GM18870 (cell line): ENCODE results near the gene CELA3A.
"Not testable (repeated sequence)": the region's sequence is repeated elsewhere in the genome, so short reads cannot be mapped to it uniquely, and the experiment has no call there.

Experiments
- ATAC-seq: cut with Tn5 transposase; IDR thresholded peaks from one replicate; pipeline ENCODE4 v1.9.1; 2021; ENCODE audit warnings: moderate library complexity; ENCODE audit not compliant: unreplicated experiment

CELA3A gene

GRCh38 chr1:22014575-22015206 lies 13.2 kb downstream of the CELA3A start:
- ATAC-seq: not testable (repeated sequence)

- ATAC-seq: peak; percentile 45
Observed at GRCh38 chr1:22018583-22019559, 17.4 kb downstream of the CELA3A start.

DNA sequence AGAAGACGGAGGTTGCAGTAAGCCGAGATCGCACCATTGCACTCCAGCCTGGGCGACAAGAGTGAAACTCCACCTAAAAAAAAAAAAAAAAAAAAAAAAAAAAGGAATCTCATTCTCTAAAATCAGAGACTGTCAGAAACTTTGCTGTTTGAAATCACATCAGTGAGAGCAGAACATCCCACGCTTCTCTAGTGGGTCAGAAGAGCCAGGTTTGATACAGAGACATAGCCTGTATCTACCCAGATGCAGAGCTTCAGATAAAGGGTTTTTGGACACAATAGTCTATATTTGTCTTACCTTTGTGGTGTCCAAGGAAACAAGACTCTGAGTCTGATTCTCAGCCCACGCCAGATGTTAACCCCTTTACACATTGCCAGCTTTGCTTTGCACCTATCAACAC lies 19.6 kb downstream of the CELA3A start:
- no peak for ATAC-seq

- ATAC-seq: peak; percentile 30
Observed at GRCh38 chr1:22024485-22025367, 23.3 kb downstream of the CELA3A start.

DNA sequence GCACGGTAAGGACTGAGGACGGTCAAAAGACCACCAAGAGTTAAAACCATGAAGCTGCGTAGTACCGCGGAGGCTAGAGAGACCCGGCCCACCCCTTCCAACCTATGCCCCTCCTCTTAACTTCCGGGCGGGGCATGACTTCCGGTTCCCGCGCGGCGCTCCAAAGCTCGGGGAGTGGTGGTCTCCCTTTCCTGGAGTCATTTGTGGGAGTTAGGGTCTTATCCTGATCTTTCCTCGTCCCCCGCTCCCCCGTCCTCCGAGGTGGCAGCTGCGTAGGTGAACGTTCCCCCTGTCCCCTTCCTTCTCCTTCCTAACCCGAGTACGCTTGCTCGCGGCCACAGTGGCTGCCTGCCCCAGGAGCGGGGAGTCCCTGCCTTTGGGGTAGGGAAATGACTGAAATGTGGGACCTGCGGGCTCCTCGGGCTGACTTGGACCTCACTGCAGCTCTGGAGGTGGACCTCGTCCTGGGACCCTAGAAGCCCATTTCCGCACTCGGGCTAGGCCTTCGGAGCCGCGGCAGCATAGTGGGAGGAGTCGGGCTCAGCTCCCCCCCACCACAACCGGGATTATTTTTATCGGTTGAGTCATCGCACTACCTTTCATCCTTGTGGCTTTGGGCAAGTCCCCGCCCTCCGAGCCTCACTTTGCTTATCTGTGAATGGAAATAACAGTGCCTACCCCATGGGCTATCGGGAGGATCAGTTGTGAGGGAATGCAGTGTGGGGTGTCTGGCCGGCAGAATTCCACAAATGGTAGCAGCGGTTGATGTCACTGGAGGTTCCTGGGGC lies 24.1 kb downstream of the CELA3A start:
- ATAC-seq: peak; percentile 57

DNA sequence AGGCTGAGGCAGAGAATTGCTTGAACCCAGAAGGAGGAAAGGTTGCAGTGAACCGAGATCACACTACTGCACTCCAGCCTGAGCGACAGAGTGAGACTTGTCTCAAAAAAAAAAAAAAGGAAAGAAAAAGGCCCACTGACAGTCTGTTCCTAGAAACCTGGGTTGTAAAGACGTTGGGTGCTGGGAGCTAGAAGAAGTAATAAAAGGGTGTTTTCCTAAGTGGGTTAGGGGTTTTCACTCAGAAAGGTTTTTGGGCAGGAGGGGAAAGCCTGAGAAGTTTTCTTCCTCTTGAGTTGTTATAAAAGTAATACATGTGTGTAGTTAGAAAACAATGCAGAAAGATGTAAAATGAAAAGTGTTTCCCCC lies 25.4 kb downstream of the CELA3A start:
- no peak for ATAC-seq

DNA sequence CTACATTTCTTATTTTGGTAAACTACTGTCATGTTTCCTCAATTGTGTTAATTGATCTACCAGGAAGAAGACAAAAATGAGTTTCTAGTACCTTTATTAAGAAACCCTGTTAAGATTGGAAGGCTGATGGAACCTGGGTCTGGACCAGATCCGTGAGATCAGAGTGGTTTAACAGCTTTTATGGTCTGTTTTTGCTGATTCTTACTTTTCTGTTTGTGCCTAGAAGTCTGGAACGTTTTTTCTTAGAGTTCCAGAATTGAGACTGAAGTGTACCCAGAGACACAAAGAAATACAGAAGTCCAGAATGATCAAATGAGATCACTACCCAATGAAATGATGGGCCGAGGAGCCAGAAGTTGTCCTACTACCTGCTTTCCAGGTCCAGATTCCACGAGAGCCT lies 28.6 kb downstream of the CELA3A start:
- ATAC-seq: no peak

DNA sequence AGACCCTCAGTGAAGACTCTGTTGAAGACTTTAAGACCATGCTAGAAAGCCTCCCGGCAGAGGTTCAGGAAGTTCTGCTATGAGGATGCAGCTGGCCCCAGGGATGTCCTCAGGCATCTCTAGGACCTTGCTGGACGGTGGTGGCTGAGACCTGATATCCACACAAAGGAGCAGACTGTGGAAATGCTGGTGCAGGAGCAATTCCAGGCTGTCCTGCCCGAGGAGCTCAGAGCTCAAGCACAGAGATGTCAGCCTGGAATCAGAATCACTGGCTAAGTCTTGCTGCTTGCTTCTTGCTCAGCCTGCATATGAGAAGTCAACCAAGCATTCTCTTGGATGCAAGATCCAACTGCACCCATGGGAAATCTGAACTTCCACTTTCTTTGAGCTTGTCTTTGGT lies 29.0 kb downstream of the CELA3A start:
- no peak for ATAC-seq

DNA sequence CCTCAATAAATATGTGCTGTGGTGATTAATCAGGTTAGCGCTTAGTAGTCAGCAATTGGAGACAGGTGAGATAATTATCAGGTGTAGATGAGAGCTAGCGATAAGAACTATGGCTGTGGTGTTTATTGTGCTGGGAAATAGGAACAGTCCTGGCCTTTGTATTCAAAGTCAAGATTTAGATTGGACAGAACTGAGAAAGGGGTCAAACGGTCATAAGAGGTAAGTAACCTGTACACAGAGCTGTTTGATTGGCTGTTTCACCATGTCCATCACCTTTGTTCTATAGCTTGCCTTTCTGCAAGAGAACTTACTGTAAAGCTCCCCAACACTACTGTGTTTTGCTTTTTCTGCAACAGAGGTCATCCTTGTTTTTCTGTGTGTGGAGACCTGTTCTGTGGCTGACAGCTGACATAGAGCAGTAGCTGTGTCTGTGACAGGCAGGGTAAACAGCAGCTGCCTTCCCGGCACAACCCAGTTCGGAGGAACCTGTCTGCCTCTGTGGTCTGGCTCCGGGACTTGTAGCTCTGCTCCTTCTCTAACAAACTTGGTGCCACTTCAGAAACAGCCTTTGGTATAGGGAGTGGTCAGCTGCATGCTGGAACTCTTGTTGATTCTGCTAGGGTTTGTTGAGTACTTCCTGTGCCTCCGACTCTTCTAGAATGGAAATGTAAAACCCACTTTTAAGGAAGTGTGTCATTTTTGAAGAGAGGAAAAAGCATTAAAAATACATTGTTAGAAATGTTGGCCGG lies 29.9 kb downstream of the CELA3A start:
- no peak for ATAC-seq

- ATAC-seq: not testable (repeated sequence)
Observed at GRCh38 chr1:22034834-22035233, 33.4 kb downstream of the CELA3A start.

DNA sequence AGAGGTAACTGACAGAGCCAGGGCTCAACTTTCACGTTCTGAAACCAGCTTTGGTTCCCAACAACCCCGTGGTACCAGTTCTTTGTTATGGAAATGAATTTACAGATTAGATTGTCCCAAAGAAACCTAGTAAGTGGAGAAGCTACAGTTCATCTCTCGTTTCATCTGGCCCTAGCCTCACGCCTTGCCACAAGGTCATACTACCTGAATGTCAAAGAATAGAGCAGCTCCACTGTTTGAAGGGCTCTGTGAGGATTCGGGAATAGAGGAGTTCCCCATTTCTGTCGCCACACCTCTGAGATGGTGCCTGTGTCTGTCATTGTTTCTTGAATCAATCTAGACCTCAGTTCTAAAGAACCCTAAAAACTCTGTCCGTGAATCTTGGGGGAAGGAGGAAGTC lies 36.1 kb downstream of the CELA3A start:
- no peak for ATAC-seq

GRCh38 chr1:22038036-22038435 lies 36.6 kb downstream of the CELA3A start:
- no peak for ATAC-seq

GRCh38 chr1:22039594-22040285 lies 38.3 kb downstream of the CELA3A start:
- ATAC-seq: peak; percentile 89

DNA sequence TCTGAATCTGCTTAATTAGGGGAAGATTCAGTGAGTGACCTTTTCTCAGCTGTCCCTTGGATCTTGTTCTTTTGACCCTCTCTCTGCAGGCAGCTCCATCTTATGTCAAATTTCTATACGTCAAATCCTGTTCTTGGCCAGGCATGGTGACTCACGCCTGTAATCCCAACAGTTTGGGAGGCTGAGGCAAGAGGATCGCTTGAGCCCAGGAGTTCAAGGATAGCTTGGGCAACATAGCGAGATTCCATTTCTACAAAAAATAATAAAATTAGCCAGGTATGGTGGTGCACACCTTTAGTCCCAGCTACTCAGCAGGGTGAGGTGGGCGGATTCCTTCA lies 38.8 kb downstream of the CELA3A start:
- ATAC-seq: no peak

DNA sequence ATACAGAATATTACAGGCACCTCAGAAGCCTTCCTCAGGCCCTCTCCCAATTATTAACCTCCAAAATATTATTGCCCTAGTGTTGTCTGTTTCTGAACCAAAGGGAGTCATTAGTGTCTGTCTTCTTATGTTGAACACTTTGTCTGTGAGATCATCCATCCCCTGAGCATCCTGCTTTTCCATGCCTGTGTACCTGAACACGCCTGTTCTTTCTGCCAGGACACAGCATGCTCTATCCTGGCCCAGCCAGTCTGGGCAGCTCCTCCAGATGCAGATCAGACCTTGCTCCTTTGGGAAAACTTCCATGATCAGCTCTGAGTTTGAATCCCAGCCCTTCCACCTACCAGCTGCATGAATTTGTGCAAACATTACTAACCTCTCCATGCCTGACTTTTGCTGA lies 40.0 kb downstream of the CELA3A start:
- no peak for ATAC-seq

DNA sequence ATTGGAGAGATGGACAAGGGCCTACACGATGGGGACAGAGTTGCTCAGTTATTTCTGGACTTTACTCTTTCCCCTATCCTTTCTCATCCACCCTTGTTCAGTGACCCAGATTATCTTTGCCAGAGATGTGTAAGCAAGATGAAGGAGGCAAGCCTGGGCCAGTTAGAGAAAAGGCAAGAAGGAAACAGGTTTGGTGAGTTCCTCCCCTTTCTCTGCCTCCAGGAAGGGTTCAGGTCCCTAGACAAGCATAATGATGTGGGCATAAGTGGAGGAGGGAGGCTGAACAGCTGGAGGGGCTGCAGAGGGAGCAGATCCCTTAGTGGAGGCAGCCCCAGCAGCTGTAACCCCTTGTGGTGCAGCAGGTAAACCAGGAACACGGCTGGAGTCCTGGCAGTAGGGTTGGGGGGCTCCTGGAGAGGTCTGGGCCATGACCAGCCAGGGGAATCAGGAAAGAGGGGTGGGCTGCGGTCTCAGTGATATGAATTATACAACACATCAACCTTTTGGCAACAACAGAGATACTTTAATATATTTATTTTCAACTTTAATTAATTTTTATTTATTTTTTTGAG lies 41.8 kb downstream of the CELA3A start:
- no peak for ATAC-seq

- ATAC-seq: no peak
Observed at GRCh38 chr1:22044690-22045420, 43.4 kb downstream of the CELA3A start.

- ATAC-seq: no peak
Observed at GRCh38 chr1:22045604-22046228, 44.3 kb downstream of the CELA3A start.
